ENCODE data around the gene MYH14. TPM values are rescaled to one million over a fixed set of nuclear protein-coding genes. Genes with fewer than 3 reads are reported as not detected.
A peak's percentile ranks its signal among the peaks of the same experiment; 100 is the strongest.

Gene MYH14
- total RNA-seq, 1 experiment from 2014 or later, result 0.84 TPM

DNA sequence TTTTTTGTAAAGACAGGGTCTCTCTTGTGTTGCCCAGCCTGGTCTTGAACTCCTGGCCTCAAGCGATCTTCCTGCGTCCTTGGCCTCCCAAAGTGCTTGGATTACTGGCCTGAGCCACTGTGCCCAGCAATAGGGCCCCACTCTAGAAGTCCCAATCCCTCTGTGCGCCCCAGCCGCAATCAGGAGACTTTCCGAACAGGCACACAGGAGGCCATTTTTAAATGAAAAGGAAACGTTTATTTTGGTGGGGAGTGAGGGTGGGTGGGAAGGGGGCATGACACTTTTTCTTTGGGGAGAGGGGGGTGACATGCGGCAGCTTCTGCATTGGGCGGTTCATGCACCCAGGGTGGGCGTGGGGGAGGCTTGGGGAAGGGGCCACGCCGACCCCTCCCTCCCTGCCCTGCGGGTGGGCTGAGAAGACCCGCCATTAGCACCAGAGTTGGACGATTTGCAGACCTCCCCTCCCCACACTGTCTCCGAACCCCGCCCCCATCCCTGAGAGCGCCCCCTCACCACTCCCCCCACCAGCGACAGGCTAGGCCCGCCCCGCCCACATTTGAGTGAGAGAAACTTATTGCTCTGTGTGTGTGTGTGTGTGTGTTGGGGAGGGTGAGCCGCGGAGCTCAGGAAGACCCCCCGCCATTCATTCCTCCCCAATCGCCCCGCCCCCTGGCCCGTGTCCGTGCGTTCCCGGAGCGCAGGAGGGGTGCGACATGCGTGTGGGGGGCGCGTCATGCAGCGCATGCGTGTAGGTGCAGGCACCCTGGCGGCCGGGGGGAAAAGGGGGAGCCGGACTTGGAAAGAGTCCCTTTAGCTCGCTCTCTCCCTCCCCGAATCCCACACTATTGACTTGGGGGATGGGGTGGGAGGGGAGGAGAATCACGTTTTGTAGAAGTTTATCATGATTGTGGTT, 108.6 kb downstream of the MYH14 start:
- POLR2A ChIA-PET (ENCODE audit: low non-redundant PET), result no interaction called here
- intact Hi-C loops (cut with micrococcal nuclease; ENCODE audit: unreplicated experiment), result no loop called here

DNA sequence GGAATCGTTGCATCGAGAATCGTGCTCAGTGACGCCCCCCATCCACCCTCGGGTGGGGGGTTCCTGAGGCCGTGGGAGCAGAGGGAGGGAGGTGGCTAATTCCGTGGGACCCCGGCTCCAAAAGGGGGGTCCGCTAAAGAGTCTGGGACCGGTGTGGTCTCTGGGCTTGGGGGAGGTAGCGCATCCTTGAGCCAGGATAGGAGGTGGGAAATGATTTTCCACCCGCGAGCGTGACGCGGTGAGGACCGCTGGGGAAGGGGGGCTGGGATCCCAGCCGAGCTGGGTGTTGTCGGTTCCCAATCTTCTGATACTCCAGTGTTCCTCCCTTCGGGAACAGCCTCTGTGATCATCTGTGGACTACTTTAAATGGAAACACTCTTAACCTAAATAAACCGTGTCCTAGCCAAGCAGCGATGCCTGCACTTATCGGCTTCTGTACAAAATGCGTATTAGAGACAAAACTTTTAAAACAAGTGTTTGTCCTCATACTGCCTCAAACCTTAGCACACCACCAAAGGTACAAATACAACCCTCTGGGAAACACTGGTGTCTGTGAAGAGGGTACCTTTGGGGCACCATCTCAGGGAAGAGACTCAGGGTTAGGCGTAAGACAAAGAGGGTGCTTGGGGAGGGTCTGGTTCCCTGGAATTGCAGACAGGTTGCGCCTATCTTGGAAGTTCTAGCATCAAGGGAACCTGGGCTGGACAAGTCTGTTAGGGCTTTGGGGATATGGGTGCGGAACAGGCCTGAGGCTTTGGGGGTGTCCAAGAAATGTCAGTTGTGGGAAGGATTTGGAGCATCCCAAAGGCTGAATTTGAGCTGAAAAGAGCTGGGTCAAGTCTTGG, 109.8 kb downstream of the MYH14 start:
- peak overlapping the region; percentile 32 for H3K4me3 ChIP-seq (ENCODE audit: low read depth, low read length, poor library complexity, severe bottlenecking)
- ChIA-PET CTCF (interaction anchor here (1.3 kb wide), 1 partner anchor 15 kb away, joined by 18 read pairs; the partner anchor contains the start of gene KCNC3), POLR2A (ENCODE audit: low non-redundant PET) (no interaction called here)
- H3K9me3 ChIP-seq (ENCODE audit: low read depth, low read length, poor library complexity, severe bottlenecking), result no peaks in the 10 kb centered on the region
- no peak overlapping the region for H3K27ac ChIP-seq (ENCODE audit: low read depth, low read length, poor library complexity, severe bottlenecking)
- DNase-seq (ENCODE audit: low spot score), result no peak
- H3K4me1 ChIP-seq (ENCODE audit: insufficient read depth, low read length, poor library complexity, severe bottlenecking), result peaks cover 23% of the 10 kb centered on the region
- BruUV-seq (replicated peaks), result no TSS peak
- H3K27me3 ChIP-seq (replicated peaks; ENCODE audit: insufficient read depth, low read depth, low read length, poor library complexity), result peaks cover 18% of the 10 kb centered on the region
- intact Hi-C loops (cut with micrococcal nuclease; ENCODE audit: unreplicated experiment), result no loop called here
- TF ChIP-seq, protein P1, sequence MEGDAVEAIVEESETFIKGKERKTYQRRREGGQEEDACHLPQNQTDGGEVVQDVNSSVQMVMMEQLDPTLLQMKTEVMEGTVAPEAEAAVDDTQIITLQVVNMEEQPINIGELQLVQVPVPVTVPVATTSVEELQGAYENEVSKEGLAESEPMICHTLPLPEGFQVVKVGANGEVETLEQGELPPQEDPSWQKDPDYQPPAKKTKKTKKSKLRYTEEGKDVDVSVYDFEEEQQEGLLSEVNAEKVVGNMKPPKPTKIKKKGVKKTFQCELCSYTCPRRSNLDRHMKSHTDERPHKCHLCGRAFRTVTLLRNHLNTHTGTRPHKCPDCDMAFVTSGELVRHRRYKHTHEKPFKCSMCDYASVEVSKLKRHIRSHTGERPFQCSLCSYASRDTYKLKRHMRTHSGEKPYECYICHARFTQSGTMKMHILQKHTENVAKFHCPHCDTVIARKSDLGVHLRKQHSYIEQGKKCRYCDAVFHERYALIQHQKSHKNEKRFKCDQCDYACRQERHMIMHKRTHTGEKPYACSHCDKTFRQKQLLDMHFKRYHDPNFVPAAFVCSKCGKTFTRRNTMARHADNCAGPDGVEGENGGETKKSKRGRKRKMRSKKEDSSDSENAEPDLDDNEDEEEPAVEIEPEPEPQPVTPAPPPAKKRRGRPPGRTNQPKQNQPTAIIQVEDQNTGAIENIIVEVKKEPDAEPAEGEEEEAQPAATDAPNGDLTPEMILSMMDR (conservative IDR thresholded peaks at IDR 0.05; ENCODE audit: low read depth, low read length), result no peak
- TF ChIP-seq EZH2 (IDR thresholded peaks at IDR 0.05; ENCODE audit: borderline replicate concordance, low read depth, low read length, poor library complexity, severe bottlenecking), result no peak
- no peaks in the 10 kb centered on the region for H3K36me3 ChIP-seq (ENCODE audit: insufficient read depth, low read length, poor library complexity, severe bottlenecking)

More for the DNA sequence above, 108.6 kb downstream of the MYH14 start:
- TF ChIP-seq, protein P1 (conservative IDR thresholded peaks at IDR 0.05; ENCODE audit: low read depth, low read length), result 0 out of 2 replicates have a peak, but pooled peaks have one; percentile 12
- TF ChIP-seq EZH2 (IDR thresholded peaks at IDR 0.05; ENCODE audit: borderline replicate concordance, low read depth, low read length, poor library complexity, severe bottlenecking), result no peak
- peak; percentile 94 for DNase-seq (ENCODE audit: low spot score)
- no peaks in the 10 kb centered on the region for H3K36me3 ChIP-seq (ENCODE audit: insufficient read depth, low read length, poor library complexity, severe bottlenecking)
- no peak overlapping the region for H3K27ac ChIP-seq (ENCODE audit: low read depth, low read length, poor library complexity, severe bottlenecking)
- CTCF ChIA-PET, result interaction anchor here (0.5 to 1.3 kb wide), 4 partner anchors 14 to 671 kb away, joined by 3 to 18 read pairs (median 12); partner anchors contain the start of gene KCNC3
- peaks cover 18% of the 10 kb centered on the region for H3K27me3 ChIP-seq (replicated peaks; ENCODE audit: insufficient read depth, low read depth, low read length, poor library complexity)
- H3K4me3 ChIP-seq (ENCODE audit: low read depth, low read length, poor library complexity, severe bottlenecking), result peak overlapping the region; percentile 32
- no TSS peak for BruUV-seq (replicated peaks)
- H3K9me3 ChIP-seq (ENCODE audit: low read depth, low read length, poor library complexity, severe bottlenecking), result no peaks in the 10 kb centered on the region
- H3K4me1 ChIP-seq (ENCODE audit: insufficient read depth, low read length, poor library complexity, severe bottlenecking), result peaks cover 23% of the 10 kb centered on the region

DNA sequence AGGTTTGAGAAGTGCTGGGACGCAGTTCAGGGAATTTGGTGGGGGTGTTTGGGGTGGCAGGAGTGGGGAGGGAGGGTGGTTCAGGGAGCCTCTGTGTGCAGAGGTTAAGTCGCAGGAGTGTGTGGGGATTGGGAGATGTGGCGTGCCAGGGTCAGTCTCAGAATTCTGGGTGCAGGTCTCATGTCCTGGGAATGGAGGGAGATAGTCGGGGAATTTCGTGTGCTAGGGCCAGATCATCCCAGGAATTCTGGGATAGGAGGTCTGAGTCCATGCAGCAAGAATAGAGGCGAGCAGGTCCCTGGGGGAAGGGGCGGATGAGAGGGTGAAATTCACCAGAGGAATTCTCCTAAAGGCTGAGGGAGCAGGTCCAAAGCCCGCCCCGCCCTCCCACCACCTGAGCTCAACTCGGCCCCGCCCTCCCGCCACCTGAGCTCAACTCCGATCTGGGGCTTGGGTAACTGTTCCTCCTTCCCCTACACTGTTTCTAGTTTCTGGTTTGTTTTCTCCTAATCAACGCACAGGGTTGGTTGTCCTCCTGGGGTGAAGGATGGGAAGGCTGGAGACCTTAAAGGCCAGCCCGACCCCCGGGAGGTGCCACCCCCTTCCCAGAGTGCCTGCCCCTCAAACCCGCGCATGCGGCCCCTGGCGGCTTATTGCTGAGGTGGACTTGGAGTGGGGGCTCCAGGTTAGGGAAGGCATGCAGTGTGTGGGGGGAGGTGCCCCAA, 110.6 kb downstream of the MYH14 start:
- peak overlapping the region; percentile 38 for H3K4me3 ChIP-seq (ENCODE audit: low read depth, low read length, poor library complexity, severe bottlenecking)
- peaks cover 18% of the 10 kb centered on the region for H3K27me3 ChIP-seq (replicated peaks; ENCODE audit: insufficient read depth, low read depth, low read length, poor library complexity)
- no peak overlapping the region for H3K27ac ChIP-seq (ENCODE audit: low read depth, low read length, poor library complexity, severe bottlenecking)
- no peak for TF ChIP-seq EZH2 (IDR thresholded peaks at IDR 0.05; ENCODE audit: borderline replicate concordance, low read depth, low read length, poor library complexity, severe bottlenecking)
- TF ChIP-seq, protein P1 (conservative IDR thresholded peaks at IDR 0.05; ENCODE audit: low read depth, low read length), result no peak
- peaks cover 23% of the 10 kb centered on the region for H3K4me1 ChIP-seq (ENCODE audit: insufficient read depth, low read length, poor library complexity, severe bottlenecking)
- intact Hi-C loops (cut with micrococcal nuclease; ENCODE audit: unreplicated experiment), result no loop called here
- no TSS peak for BruUV-seq (replicated peaks)
- DNase-seq (ENCODE audit: low spot score), result no peak
- H3K9me3 ChIP-seq (ENCODE audit: low read depth, low read length, poor library complexity, severe bottlenecking), result no peaks in the 10 kb centered on the region
- H3K36me3 ChIP-seq (ENCODE audit: insufficient read depth, low read length, poor library complexity, severe bottlenecking), result no peaks in the 10 kb centered on the region
- CTCF ChIA-PET, result no interaction called here
- POLR2A ChIA-PET (ENCODE audit: low non-redundant PET), result interaction anchor here (0.6 kb wide), 1 partner anchor 14 kb away, joined by 6 read pairs; no protein-coding TSS in a partner anchor

All from A673 (cell line).